A549 (cell line): Measurements from ENCODE around the gene PRSS12.

Experiments
- CHD2 ChIP-seq: fragments of 150-350 bp; IDR thresholded peaks from 2 replicates; pipeline ENCODE4 v1.6.1; 2014; ENCODE audit warnings: low read length; ENCODE audit not compliant: partially characterized antibody
- CTCF ChIP-seq: fragments of >200 bp; sonication (Bioruptor Twin); formaldehyde crosslinking; IDR thresholded peaks from 3 replicates; pipeline ENCODE4 v1.5.1; 2016
- ELK1 ChIP-seq: fragments of 150-350 bp; IDR thresholded peaks from 2 replicates; pipeline ENCODE4 v1.6.1; 2014; ENCODE audit warnings: low read depth, mild to moderate bottlenecking, low read length
- EP300 ChIP-seq, 2 experiments: fragments of >200 bp; sonication (Bioruptor Twin); formaldehyde crosslinking; IDR thresholded peaks; 2 replicates in 1 of 2; 3 replicates in 1 of 2; pipeline ENCODE4 v1.6.1; 2016 to 2017
- HES2 ChIP-seq: fragments of >200 bp; sonication (Bioruptor Twin); formaldehyde crosslinking; IDR thresholded peaks from 2 replicates; pipeline ENCODE4 v1.6.1; 2016
- HOXA7 ChIP-seq: fragments of 250-450 bp; sonication (Bioruptor Pico); IDR thresholded peaks from 2 replicates; pipeline ENCODE4 v1.5.0; 2020; ENCODE audit warnings: mild to moderate bottlenecking, moderate library complexity
- JUNB ChIP-seq: fragments of >200 bp; sonication (Bioruptor Twin); formaldehyde crosslinking; IDR thresholded peaks from 2 replicates; pipeline ENCODE4 v1.6.1; 2016
- POLR2A ChIP-seq: IDR thresholded peaks from 2 replicates; pipeline ENCODE4 v1.6.1; 2012; ENCODE audit warnings: mild to moderate bottlenecking, low read length
- RAD21 ChIP-seq, 2 experiments: fragments of >200 bp in 1 of 2; sonication (Bioruptor Twin) in 1 of 2; formaldehyde crosslinking in 1 of 2; IDR thresholded peaks in 1 of 2; conservative IDR thresholded peaks in 1 of 2; 2 replicates in 1 of 2; 3 replicates in 1 of 2; pipeline ENCODE4 v1.6.1; 2012 to 2018; ENCODE audit warnings: inconsistent platforms in 1 of 2
- TP53 ChIP-seq: fragments of 250-450 bp; sonication (Bioruptor Pico); IDR thresholded peaks from 2 replicates; pipeline ENCODE4 v1.5.0; 2021; ENCODE audit warnings: mild to moderate bottlenecking, moderate library complexity
- USF2 ChIP-seq: fragments of 450-650 bp; IDR thresholded peaks from 2 replicates; pipeline ENCODE4 v1.6.1; 2014; ENCODE audit warnings: antibody characterized with exemption

GRCh38 chr4:118284169-118284568 is 68.6 kb downstream of the PRSS12 start:
- TF ChIP-seq JUNB (no peak), USF2 (no peak), RAD21 (conservative IDR thresholded peaks at IDR 0.05 in 1 of 2, IDR thresholded peaks at IDR 0.05 in 1 of 2) (no peak), CTCF (no peak), POLR2A (no peak), HES2 (no peak), EP300 (IDR thresholded peaks at IDR 0.05) (no peak), ELK1 (no peak), HOXA7 (CRISPR knock-in tag) (no peak), CHD2 (no peak), TP53 (CRISPR knock-in tag) (no peak)
